GM10248 (cell line): ENCODE results near the gene RELT.
"Not testable (repeated sequence)": the region's sequence is repeated elsewhere in the genome, so short reads cannot be mapped to it uniquely, and the experiment has no call there.

Experiments used
- CTCF ChIA-PET: fragments of 300-600 bp; sonication (Branson Sonifier 250); formaldehyde crosslinking; extraction: SDS; loops from one replicate; lab custom pipeline; 2021; ENCODE audit warnings: antibody characterized with exemption; lab: Yijun Ruan, JAX
- POLR2A ChIA-PET: fragments of 350-650 bp; sonication (Branson Sonifier 250); formaldehyde crosslinking; extraction: SDS; loops from one replicate; lab custom pipeline; 2020; ENCODE audit warnings: antibody characterized with exemption; lab: Yijun Ruan, JAX
- DNase-seq: peaks from one replicate; pipeline ENCODE4 v3.0.0; 2012; ENCODE audit errors: extremely low spot score
- CTCF ChIP-seq: IDR thresholded peaks from 2 replicates; pipeline ENCODE4 v1.5.1; 2012; ENCODE audit warnings: mild to moderate bottlenecking, low read depth; ENCODE audit errors: extremely low read depth, missing control alignments, control extremely low read depth

Gene RELT

GRCh38 chr11:73430326-73430725 lies 54.1 kb downstream of the RELT start:
- no peak for TF ChIP-seq CTCF
- ChIA-PET POLR2A (no interaction called here), CTCF (interaction anchor here (1.1 to 2.1 kb wide), 3 partner anchors 16 to 196 kb away, joined by 3 to 11 read pairs (median 4); no protein-coding TSS in a partner anchor)
- no peak for DNase-seq

GRCh38 chr11:73431396-73431795 lies 55.2 kb downstream of the RELT start:
- ChIA-PET POLR2A (no interaction called here), CTCF (no interaction called here)
- no peak for TF ChIP-seq CTCF
- DNase-seq = no peak

GRCh38 chr11:73436859-73437258 lies 60.7 kb downstream of the RELT start:
- POLR2A ChIA-PET, DNase-seq: not testable (repeated sequence)
- CTCF ChIA-PET = interaction anchor here (0.6 to 2.8 kb wide), 6 partner anchors 9 to 219 kb away, joined by 3 to 13 read pairs (median 4); no protein-coding TSS in a partner anchor

- no peak for DNase-seq
- no peak for TF ChIP-seq CTCF
- CTCF ChIA-PET = no interaction called here
Observed at GRCh38 chr11:73439002-73439843, 63.0 kb downstream of the RELT start.

GRCh38 chr11:73445980-73446379 lies 69.8 kb downstream of the RELT start:
- ChIA-PET POLR2A (no interaction called here), CTCF (interaction anchor here (0.6 to 1.9 kb wide), 7 partner anchors 8 to 180 kb away, joined by 3 to 5 read pairs (median 3); no protein-coding TSS in a partner anchor)
- no peak for TF ChIP-seq CTCF
- no peak for DNase-seq

More at GRCh38 chr11:73439002-73439843, 63.0 kb downstream of the RELT start:
- POLR2A ChIA-PET = no interaction called here

- ChIA-PET CTCF (interaction anchor here (0.9 to 2.5 kb wide), 5 partner anchors 33 to 179 kb away, joined by 3 to 7 read pairs (median 3); no protein-coding TSS in a partner anchor), POLR2A (no interaction called here)
- TF ChIP-seq CTCF = no peak
- no peak for DNase-seq
Observed at GRCh38 chr11:73446766-73447165, 70.6 kb downstream of the RELT start.
